HL-60/S4 treated with retinoic acid at 250 ng/mL for 4 days and 3 days (cell line): ENCODE measurements around the gene TEX264.
"Not testable (repeated sequence)": the region's sequence is repeated elsewhere in the genome, so short reads cannot be mapped to it uniquely, and the experiment has no call there.

Experiments used
- in situ Hi-C: fragments of 300-500 bp; cut with MboI; formaldehyde crosslinking; loops from 2 replicates; pipeline ENCODE4 v1.7.0; 2022; ENCODE audit warnings: low sequenced_read_pairs

The TEX264 gene

GRCh38 chr3:51742978-51743377 lies 71.9 kb downstream of the TEX264 start:
- in situ Hi-C loops = not testable (repeated sequence)

- in situ Hi-C loops = no loop called here
Measured at GRCh38 chr3:51747840-51748239, 76.8 kb downstream of the TEX264 start.

- in situ Hi-C loops = no loop called here
Measured at GRCh38 chr3:51748327-51748726, 77.3 kb downstream of the TEX264 start.

GRCh38 chr3:51750878-51751277 lies 79.8 kb downstream of the TEX264 start:
- in situ Hi-C loops = no loop called here

- in situ Hi-C loops = no loop called here
Measured at GRCh38 chr3:51751287-51751686, 80.2 kb downstream of the TEX264 start.
